Measurements from ENCODE around the gene MPHOSPH9. TPM values are rescaled to one million over a fixed set of nuclear protein-coding genes. Genes with fewer than 3 reads are reported as not detected.

Gene MPHOSPH9
- total RNA-seq, 1 donor from 2014 or later = 12.8 TPM

GRCh38 chr12:123104809-123105208 lies 128.1 kb downstream of the MPHOSPH9 start:
- no peak for DNase-seq (ENCODE audit: low spot score)

Other genes with a start within 250 kb of the MPHOSPH9 start
- gene PITPNM2, start 82.1 kb downstream of the MPHOSPH9 start, total RNA-seq = 23.1 TPM
- gene MTRFR, start 295 bp upstream of the MPHOSPH9 start, total RNA-seq = 5.4 TPM
- gene CDK2AP1, start 38.7 kb upstream of the MPHOSPH9 start, total RNA-seq = 105 TPM
- gene SBNO1, start 131.7 kb upstream of the MPHOSPH9 start, total RNA-seq = 28.5 TPM
- gene KMT5A, start 151.0 kb upstream of the MPHOSPH9 start, total RNA-seq = 39.9 TPM
- gene RILPL2, start 203.5 kb upstream of the MPHOSPH9 start, total RNA-seq = 10.4 TPM
- gene SNRNP35, start 225.0 kb upstream of the MPHOSPH9 start, total RNA-seq = 18.3 TPM

Data from mesenteric fat pad (tissue), 1 donor.